Parathyroid adenoma (tissue), 2 donors: ENCODE data around the gene NR1D2.
A peak's percentile ranks its signal among the peaks of the same experiment; 100 is the strongest.
"Not testable (repeated sequence)": the region's sequence is repeated elsewhere in the genome, so short reads cannot be mapped to it uniquely, and the experiment has no call there.

Source experiments
- H2AFZ ChIP-seq: fragments of 300-600 bp; sonication (generic); one replicate; pipeline ENCODE4 v1.7.0; 2017; ENCODE audit warnings: antibody characterized with exemption, mild to moderate bottlenecking
- H3K27ac ChIP-seq: fragments of 300-600 bp; sonication (generic); one replicate; pipeline ENCODE4 v1.7.0; 2017
- H3K27me3 ChIP-seq: fragments of 300-600 bp; sonication (generic); one replicate; pipeline ENCODE4 v1.7.0; 2017; ENCODE audit warnings: low read length; ENCODE audit not compliant: control insufficient read depth, insufficient read depth
- H3K36me3 ChIP-seq: fragments of 300-600 bp; sonication (generic); one replicate; pipeline ENCODE4 v1.7.0; 2017; ENCODE audit warnings: low read length; ENCODE audit not compliant: control insufficient read depth, insufficient read depth
- H3K4me1 ChIP-seq: fragments of 300-600 bp; sonication (generic); one replicate; pipeline ENCODE4 v1.7.0; 2017; ENCODE audit warnings: control low read depth
- H3K4me2 ChIP-seq: fragments of 300-600 bp; sonication (generic); one replicate; pipeline ENCODE4 v1.7.0; 2017; ENCODE audit warnings: low read length
- H3K4me3 ChIP-seq: fragments of 300-600 bp; sonication (generic); one replicate; pipeline ENCODE4 v1.7.0; 2017; ENCODE audit warnings: low read depth, low read length
- H3K79me2 ChIP-seq: fragments of 300-600 bp; sonication (generic); one replicate; pipeline ENCODE4 v1.7.0; 2017; ENCODE audit warnings: control low read depth
- H3K9ac ChIP-seq: fragments of 300-600 bp; sonication (generic); one replicate; pipeline ENCODE4 v1.7.0; 2017; ENCODE audit warnings: mild to moderate bottlenecking
- H3K9me3 ChIP-seq: fragments of 300-600 bp; sonication (generic); one replicate; pipeline ENCODE4 v1.7.0; 2017; ENCODE audit warnings: low read length; ENCODE audit not compliant: control insufficient read depth
- CTCF ChIP-seq: fragments of 300-600 bp; sonication (generic); IDR thresholded peaks from one replicate; pipeline ENCODE4 v1.7.0; 2017; ENCODE audit warnings: antibody characterized with exemption, mild to moderate bottlenecking
- donor health status: primary hyperparathyroidism.

The NR1D2 gene

GRCh38 chr3:23916886-23917678, 28.0 kb upstream of the NR1D2 start, which contains the start of the genes NKIRAS1 and RPL15:
TSS of gene NKIRAS1 (minus strand) at chr3:23916990. CDS start at chr3:23910904, 6,086 bp downstream.
TSS of gene RPL15 (plus strand) at chr3:23917132. CDS start at chr3:23917860, 728 bp downstream.
- Histone ChIP-seq H3K4me3 (peak within 1 kb of the TSS; percentile 80), H3K27ac (peak within 1 kb of the TSS; percentile 96), H3K27me3 (no peaks in the 10 kb centered on the region), H3K79me2 (peaks cover 23% of the 10 kb centered on the region), H3K9ac (peak within 1 kb of the TSS; percentile 97), H3K36me3 (no peaks in the 10 kb centered on the region), H3K4me1 (peaks cover 11% of the 10 kb centered on the region), H3K9me3 (no peaks in the 10 kb centered on the region), H3K4me2 (peak within 1 kb of the TSS; percentile 92), H2AFZ (peak within 1 kb of the TSS; percentile 97)
- TF ChIP-seq CTCF: peak; percentile 83

GRCh38 chr3:23917679-23918303, 27.3 kb upstream of the NR1D2 start:
- H3K9ac ChIP-seq: peak overlapping the region; percentile 97
- H3K27ac ChIP-seq: peak overlapping the region; percentile 96
- H2AFZ ChIP-seq: peak overlapping the region; percentile 97
- H3K4me3 ChIP-seq: peak overlapping the region; percentile 80
- H3K4me2 ChIP-seq: peak overlapping the region; percentile 66
- not testable (repeated sequence) for H3K9me3 ChIP-seq, H3K27me3 ChIP-seq, H3K36me3 ChIP-seq
- H3K4me1 ChIP-seq: peaks cover 11% of the 10 kb centered on the region
- peaks cover 20% of the 10 kb centered on the region for H3K79me2 ChIP-seq

GRCh38 chr3:23918331-23918730, 26.8 kb upstream of the NR1D2 start:
- not testable (repeated sequence) for H3K9me3 ChIP-seq, H3K27me3 ChIP-seq, H2AFZ ChIP-seq, H3K9ac ChIP-seq, H3K36me3 ChIP-seq
- Histone ChIP-seq H3K4me1 (peaks cover 11% of the 10 kb centered on the region), H3K79me2 (peaks cover 20% of the 10 kb centered on the region), H3K27ac (peak overlapping the region; percentile 96), H3K4me2 (peak overlapping the region; percentile 66), H3K4me3 (peak overlapping the region; percentile 80)

GRCh38 chr3:23919628-23920027, 25.5 kb upstream of the NR1D2 start:
- H3K36me3 ChIP-seq: no peaks in the 10 kb centered on the region
- H3K27me3 ChIP-seq: no peaks in the 10 kb centered on the region
- H3K9me3 ChIP-seq: no peaks in the 10 kb centered on the region
- no peak overlapping the region for H2AFZ ChIP-seq
- no peak overlapping the region for H3K4me3 ChIP-seq
- H3K79me2 ChIP-seq: peaks cover 16% of the 10 kb centered on the region
- no peak overlapping the region for H3K9ac ChIP-seq
- H3K27ac ChIP-seq: no peak overlapping the region
- no peak overlapping the region for H3K4me2 ChIP-seq
- peaks cover 7% of the 10 kb centered on the region for H3K4me1 ChIP-seq
- TF ChIP-seq CTCF: no peak

- H3K4me1 ChIP-seq: peaks cover 7% of the 10 kb centered on the region
- no peak overlapping the region for H2AFZ ChIP-seq
- H3K36me3 ChIP-seq: no peaks in the 10 kb centered on the region
- H3K4me3 ChIP-seq: no peak overlapping the region
- H3K4me2 ChIP-seq: no peak overlapping the region
- no peaks in the 10 kb centered on the region for H3K27me3 ChIP-seq
- peaks cover 16% of the 10 kb centered on the region for H3K79me2 ChIP-seq
- H3K9ac ChIP-seq: no peak overlapping the region
- TF ChIP-seq CTCF: no peak
- H3K27ac ChIP-seq: no peak overlapping the region
- H3K9me3 ChIP-seq: no peaks in the 10 kb centered on the region
Observed at GRCh38 chr3:23920151-23920655, 24.9 kb upstream of the NR1D2 start.
